T-helper 9 cell (primary cell): ENCODE data around the gene N4BP2L1.

Experiments
- DNase-seq: peaks from one replicate; pipeline ENCODE4 v3.0.0-alpha.2; 2020
- total RNA-seq, 2 donors: gene quantifications; one replicate each; lab custom pipeline; 2026; lab: John Stamatoyannopoulos, UW

Gene N4BP2L1
- total RNA-seq, result 24.3 to 26.3 reads per million in 2 donors

DNA sequence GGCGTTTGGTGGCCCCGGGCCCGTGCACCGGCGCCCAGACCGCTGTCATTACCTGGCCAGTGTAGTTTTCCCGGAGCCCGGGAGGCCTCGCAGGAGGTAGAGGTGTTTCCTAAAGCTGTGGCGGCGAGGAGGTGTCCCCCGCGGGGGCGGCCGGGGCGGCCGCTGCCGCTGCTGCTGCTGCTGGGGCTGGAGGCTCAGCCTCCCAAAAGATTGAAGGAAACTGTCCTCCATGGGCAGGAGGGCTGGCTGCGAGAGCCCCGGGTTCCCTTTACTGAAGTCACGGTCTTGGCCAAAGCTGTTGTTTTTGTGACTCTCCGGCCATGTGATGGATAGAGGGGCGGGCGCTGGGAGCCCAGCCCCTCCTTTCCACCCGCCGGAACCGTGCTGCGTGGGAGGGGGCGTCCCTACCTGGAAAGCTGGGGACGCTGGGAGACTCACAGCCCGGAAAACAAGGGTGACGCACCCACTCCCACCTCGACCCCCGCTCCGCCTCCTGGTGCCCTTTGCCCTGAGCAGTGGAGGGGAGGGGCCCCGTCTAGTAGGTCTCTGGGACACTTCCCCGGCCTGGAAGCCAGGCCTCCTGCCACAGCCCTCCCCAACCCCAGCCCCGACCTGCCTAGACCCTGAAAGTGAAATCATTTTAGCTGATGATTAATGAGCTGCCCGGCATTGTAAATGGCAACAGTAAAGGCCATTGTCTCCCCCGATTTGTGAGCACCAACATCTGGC lies at the start of gene N4BP2L1:
Gene N4BP2L1 (minus strand): TSS at position 279 of the 729 bp plus-strand sequence. CDS start 48 bp downstream, at position 231.
- DNase-seq, result peak; percentile 77

DNA sequence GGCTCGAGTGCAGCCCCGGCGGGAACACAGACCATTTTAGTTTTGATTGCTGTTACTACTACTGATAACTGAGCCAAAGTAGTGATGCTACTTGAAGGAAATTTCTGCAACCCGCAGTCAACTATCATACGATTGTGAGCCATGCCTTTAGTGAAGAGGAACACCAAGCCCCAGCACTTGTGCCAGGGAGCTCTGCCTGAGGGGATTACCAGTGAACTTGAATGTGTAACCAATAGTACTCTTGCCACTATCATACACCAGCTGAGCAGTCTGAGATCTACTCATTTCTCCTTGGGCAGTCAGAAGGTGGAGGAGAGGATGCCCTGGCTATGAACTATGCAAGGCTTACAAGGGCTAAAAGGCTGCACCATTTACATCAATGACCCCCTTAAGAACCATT lies 49.0 kb upstream of the N4BP2L1 start:
- DNase-seq, result no peak

DNA sequence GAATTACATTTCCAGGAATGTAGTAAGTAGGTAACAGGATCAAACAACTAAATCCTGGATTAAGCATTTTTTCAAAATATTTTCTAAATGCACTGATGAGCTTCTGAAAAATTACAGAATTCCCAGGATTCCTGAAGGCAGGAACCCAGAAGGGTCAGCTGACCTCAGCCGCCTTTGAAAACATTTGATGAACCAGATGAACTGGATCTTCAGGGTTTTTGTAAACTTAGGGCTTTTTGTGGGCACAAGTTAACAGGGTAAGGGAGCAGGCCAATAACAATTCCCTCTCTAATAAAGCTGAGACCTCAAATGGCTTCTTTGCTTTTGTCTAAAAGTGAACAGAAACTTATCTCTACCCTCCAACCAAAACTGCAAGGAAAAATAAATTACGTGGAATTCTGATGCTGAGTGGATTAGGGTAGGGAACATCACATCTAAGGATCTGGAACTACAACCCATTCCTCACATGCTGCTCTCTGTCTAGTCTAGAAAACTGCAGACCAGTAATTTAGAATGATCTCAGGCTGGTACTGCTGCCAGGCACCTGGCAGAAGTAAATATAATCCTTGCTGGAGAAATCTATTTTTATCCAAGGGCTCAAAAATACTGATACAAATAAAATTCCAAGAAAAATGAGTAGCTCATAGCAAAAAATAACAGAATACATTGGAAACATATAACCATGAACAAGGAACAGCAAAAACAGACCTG lies 48.2 kb upstream of the N4BP2L1 start:
- no peak for DNase-seq

DNA sequence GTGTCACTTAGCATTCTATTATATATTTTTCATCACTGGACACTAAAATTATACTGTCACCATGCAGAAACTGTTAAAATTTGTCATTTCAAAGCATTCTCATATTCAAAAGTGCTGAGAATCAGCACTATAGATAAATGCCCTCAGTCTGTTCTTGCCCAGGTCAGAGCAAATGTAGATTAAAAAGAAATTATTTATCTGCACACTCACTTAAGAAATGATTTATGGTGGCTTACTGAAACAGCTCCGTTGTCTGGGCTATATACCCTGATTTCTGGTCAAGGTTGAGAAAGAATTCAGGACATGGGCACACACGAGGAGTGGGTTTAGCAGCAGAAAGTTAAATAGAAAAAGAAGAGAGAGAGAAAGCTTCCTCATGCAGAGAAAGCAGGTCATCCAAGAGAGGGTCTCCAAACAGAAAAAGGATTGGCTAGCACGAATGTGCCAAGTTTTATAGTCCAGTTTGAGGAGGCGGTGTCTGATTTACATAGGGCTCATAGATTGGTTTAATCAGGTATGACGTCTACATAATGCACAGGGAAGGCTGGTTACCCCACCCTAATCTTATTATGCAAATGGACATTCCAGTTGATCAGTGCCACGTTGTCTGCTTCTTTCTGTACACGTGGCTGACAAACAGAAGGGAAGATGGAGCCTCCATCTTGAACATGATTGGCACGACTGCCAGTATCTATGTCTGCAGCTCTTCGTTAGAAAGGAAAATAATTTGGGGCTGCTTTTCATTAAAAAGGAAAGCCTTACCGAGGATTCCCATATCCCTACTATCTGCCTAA lies 47.3 kb upstream of the N4BP2L1 start:
- no peak for DNase-seq

DNA sequence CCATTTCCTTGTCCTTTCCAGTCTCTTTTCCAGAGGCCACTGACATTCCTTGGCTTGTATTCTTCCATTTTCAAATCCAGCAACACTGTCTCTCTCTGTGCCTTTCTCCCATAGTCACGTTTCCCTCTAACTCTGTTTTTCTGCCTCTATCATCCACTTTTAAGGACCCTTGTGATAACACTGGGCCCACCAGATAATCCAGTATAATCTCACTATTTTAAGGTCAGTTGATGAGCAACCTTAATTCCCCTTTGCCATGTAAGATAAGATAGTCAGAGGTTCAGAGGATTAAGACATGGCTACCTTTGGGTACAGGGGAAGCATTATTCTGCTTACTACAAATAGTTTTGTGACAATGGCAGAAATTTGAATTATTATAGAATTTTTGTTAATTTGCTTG lies 45.7 kb upstream of the N4BP2L1 start:
- DNase-seq, result no peak

DNA sequence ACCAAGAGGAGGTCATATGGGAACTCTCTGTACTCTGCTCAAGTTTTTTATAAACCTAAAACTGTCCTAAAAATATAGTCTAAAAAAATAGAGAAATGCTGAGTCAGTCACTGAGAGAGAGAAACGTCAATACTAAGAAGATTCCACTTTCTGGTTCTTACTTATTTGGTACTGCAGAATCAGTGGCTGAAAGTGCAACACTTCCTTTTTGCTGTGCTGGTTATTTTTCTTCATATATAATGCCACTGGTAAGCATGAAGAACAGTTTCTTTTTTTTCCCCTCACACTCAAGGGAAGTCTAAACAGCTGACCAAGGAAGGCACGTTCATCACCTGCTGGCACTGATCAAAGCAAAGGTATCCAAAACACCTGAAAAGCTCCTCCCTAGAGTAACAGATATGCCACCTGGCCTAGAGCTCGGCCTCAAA lies 44.3 kb upstream of the N4BP2L1 start:
- no peak for DNase-seq

DNA sequence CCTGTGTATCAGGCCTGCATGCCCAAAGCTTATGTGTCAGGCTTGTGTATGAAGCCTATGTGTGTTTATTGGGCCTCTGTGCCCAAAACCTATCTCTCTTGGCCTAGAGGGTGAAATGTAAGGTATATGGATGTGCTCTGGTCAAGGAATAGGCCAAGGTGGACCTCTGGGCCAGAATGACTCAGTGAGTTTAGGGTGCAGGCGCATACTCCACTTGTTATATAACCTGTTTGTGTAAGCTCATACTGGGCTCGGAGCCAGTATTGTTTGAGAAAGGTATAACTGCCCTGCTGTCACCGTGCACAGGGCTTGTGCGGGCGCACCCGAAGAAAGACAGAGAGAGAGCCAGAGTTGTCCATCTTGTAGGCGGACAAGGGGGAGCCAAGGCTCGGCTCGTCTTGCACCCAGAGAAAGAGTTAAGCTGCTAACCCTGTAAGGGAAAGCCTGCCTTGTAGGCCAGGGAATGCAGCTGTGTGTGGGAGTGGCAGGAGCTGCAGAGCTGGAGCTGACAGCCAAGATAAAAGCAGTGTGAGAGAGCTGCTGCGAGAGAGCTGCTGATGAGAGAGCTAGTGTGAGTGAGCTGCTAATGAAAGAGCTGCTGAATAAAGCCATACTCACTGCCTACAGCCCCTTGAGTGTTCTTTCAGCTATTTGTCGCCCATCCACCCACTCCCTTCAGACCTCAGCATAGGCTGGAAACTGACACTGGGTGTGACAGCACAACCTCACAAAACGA lies 43.4 kb upstream of the N4BP2L1 start:
- no peak for DNase-seq

DNA sequence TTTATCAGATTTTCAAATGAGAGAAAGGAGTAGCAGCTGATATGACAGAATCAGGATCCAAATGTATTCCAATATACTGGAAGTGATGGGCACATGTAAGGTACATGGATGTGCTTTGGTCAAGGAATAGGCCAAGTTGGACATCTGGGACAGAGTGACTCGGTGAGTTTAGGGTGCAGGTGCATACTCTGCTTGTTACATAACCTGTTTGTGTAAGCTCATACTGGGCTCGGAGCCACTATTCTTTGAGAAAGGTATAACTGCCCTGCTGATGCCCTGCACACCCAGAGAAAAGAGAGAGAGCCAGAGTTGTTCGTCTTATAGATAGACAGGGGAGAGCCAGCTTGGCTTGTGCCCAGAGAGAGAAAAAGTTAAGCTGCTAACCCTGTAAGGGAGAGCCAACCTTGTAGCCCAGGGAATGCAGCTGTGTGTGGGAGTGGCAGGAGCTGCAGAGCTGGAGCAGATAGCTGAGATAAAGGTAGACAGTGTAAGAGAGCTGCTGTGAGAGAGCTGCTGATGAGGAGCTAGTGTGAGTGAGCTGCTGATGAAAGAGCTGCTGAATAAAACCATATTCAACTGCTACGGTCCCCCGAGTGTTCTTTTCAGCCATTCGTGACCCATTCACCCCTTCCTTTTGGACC lies 40.7 kb upstream of the N4BP2L1 start:
- no peak for DNase-seq

DNA sequence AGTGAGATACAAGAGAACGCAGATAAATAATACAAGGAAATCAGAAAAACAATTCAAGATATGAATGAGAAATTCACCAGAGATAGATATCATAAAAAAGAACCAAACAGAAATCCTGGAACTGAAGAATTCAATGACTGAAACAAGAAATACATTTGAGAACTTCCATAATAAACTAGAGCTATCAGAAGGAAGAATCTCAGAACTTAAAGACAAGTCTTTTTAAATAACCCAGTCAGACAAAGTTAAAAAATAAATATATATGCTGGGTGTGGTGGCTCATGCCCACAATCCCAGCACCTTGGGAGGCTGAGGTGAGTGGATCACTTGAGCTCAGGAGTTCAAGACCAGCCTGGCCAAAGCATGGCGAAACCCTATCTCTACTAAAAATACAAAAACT lies 28.7 kb upstream of the N4BP2L1 start:
- DNase-seq, result no peak

DNA sequence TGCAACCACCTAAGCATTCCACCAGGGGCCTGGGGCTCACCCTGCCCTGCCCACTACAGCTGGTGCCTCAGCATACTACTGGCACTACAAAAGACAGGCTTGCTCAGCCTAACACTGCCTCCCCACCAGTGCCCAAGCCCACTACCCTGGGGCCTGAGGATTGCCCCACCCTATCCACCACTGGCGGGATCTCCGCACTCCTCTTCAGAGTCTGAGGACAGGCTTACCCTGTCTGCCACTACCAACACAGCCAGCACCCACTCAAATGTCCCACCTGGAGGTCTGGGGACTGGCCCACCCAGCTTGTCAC lies 27.6 kb upstream of the N4BP2L1 start:
- DNase-seq, result no peak

DNA sequence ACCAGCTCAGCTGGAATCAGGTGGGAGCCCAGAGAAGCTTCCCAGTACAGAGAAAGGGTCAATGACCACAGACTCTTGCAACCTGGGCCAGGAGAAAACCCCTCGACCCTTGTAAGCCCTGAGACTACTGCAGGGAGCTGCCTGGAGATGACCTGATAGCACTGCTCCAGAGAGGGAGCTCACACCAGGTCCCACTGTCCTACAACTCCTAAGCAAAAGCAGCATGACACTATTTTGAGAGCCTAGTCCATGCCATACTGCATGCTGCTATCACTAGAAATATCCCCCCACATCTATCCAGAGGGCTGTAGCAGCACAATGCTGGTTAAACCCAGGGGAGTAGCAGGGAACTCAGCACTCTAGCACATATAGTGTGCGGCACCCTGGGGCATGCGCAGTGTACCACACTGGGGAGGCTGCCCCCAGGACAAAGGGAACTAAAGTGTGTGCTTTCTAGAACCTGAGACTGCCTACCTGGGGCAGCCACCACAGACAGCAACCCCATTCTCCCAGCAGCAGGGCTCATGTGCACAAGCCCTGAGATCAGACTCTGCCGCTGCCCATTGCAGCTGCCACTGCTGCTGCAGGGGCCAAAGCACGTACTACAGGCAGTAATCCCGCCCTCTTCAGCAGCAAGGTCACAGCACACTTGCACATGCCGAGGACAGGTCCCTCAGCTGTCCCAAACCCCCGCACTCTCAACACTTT lies 27.1 kb upstream of the N4BP2L1 start:
- no peak for DNase-seq

DNA sequence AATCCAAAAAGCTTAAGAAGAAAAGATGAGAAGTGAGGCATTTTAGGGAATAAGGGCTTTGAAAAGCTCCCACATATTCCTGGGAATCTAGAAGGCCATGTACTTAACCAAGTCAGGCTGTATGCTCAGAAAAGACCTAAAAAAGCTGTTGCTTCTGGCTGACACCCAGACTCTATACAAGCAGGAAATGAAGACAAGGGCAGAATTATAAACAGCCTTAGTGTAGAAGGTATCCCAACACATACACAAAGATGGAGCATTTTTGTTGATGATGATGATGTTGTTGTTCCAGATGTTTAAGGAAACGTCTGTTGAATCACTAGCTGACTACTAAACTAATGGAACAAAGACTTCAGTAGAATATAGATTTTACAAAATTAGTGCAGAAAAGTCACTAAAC lies 26.1 kb upstream of the N4BP2L1 start:
- DNase-seq, result no peak

DNA sequence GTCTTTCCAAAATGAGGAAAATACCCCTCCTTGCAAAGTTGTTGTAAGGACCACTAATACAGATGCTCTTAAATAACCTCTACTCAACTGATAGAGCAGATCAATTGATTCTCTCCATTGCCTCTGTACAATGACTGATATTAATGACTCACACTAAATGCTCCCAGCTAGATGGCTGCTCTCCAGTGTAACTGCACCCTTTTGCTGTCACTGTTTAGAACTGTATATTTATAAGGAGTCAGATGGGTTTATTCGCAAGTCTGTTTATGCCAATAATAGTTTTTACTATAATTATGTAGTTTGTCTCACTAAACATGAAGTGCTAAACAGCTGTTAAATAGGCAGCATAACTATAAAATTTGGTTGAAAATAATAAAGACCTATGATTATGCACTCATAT lies 21.0 kb upstream of the N4BP2L1 start:
- DNase-seq, result no peak

DNA sequence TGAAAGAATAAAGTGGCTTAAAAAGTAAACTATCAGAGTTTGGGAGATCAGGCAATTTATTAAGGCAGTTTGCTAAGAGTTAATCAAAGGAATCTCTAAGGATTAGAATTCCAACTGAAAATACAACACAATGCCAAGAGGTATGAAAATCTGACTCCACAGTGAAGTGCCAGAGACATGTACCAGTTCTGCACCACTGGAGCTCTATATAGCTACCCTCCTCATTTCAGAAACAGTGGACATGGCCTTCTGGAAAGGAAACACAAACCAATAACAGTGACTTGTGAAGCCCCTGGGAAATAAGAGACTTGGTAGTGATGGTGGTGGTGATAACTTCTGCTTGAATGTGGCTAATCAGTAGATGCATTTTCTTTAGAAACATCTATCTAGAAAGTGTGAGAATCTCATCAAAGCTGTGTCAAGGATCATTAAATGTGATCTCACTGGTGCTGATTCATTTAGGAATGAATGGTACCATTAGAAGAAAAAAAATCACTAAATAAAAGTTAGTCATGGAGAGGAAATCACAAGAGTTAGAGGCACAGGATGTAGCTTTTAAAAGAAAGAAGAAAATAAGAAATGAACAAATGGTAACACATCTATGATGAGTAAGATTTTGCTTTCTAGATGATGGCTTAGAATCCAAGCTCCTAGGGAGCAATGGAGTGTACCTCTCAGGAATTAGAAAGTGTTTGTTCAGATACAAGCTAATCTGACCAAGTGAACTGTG lies 20.1 kb upstream of the N4BP2L1 start:
- no peak for DNase-seq

DNA sequence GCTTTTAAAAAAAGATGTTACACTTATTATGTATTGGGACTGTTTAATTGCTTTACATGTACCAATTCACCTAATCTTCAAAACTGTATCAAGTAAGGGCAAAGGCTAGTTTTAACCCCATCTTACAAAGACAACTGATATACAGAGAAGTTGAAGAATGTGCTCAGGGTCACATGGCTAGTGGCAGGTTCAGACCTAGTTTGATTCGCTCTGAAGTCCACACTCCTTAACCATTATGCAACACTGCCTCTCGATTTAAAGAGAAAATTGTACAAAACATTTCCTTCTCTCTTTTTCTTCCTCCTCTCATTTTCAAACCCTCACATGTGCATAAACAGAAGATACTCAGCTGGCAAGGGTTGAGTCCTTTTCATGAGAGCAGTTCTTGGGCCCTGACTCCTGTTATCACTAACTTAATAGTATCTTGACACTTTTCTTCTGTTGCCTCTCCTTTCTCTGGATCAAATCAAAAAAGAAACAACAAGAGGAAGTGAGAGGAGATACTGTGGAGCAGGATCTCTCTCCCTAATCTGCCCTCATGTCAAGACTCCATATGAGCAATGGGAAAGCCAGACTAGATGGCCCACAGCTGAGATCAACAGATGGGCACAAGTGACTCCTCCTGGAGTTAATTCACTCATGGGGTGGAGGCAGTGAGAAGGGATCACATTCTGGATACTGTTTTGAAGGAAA lies 19.0 kb upstream of the N4BP2L1 start:
- DNase-seq, result no peak

DNA sequence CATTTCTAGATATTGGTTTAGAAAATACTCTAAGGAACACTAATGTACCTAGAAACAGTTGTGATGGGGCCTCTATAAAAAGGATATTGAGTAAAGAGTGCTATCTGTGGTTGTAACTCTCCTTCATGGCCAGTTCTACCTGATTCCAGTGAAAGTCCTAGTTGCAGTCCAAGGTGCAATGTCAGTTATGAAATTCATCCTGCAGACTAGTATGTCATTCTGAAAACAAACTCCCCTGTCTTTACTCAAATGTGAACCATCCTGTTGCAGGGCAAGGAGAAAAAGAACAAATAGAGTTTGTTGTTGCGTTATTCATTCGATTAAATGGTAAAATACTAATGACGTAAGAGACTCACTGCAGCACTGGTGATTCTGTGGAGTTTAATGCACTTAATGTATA lies 18.3 kb upstream of the N4BP2L1 start:
- DNase-seq, result no peak

DNA sequence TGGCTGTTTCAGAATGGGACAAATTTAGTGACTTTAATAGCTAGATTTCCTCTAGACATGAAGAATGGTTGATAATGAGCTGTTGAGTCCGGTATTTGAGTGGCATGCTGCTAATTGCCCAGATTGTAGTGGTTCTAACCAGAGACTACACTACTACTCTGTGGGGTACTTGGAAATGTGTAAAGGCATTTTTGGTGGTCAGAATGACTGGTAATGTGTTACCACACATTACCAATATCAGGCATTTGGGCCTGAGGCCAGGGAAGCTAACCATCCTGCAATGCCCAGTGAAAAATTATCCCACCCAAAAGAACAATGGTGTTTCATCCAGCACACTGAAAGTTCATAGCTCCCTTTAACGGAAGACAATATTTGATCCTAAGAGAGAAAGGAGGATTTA lies 17.5 kb upstream of the N4BP2L1 start:
- DNase-seq, result no peak

DNA sequence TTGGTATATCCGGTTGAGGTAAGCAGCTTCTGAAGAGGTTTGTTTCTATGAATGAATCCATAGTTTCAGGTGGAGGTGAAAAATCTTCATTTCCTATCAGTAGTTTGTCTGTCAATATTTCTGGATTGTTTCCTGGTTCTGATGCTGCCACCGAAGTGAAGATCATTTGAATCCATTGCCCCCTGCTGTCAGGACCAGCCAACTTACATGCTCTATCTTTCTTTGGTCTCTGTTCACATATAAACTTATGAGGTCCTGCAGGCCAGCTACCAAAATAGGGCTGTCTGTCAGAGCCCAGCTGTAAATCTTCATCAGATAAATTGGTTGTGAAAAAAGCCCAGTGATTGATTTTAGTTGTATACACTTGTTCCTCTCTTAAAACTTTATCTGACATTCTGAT lies 15.2 kb upstream of the N4BP2L1 start:
- no peak for DNase-seq

DNA sequence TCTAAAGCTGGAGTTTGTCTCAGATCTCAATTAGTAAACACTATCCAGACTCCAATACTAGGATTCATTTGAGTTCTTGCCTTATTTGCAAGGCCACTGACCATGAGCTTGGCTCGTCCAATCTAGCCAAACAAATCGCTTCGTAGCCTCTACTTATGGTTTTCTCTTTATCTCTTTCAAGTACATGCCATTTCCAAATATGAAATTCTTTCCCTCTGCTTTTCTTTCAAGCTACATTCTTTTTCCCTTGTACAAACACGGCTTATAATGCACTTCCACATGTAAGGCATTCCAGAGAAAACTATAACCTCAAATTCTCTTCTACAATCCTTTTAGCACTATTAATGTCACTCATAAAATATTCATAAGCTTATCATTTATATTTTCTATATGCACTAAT lies 10.9 kb upstream of the N4BP2L1 start:
- DNase-seq, result no peak

DNA sequence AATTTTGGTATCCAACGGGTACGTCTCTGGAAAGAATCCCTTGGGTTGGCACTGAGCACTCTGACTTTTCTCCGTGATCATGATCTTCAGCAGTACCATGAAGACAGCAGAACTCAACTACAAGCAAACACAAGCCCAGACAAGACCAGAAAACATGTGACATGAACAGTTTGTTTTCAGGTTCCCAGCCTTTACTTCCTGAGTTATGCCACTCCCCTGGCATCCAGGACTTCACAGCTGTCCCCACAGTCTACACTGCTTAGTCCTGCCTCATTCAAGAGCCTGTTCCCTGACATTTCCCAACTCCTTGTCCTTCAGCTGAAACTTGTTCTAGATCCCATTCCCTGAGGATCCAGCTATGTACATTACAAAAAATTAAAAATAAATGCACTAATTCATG lies 4.9 kb upstream of the N4BP2L1 start:
- DNase-seq, result no peak

DNA sequence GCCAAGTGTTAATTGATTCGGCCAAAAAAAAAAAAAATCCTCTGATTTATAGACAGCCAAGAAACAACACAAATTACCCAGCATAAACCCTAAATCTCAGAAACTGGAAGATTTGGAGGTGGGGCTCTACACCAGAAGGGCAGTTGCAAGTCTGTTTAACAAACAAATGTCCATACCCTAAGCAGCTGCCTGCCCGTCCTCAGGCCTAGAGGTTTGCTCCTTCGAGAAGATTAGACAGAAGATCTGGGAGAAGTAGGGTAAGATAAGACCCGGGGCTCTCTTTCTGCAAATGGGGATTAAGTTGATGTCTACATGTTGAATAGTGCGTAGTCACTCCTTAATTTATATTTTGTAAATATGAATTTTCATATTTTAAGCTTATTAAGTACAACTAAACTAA lies 3.4 kb upstream of the N4BP2L1 start:
- DNase-seq, result no peak
